ENCODE data around the gene ATP2B3. TPM values are rescaled to one million over a fixed set of nuclear protein-coding genes. Genes with fewer than 3 reads are reported as not detected.

ATP2B3 gene
- total RNA-seq, 1 donor from 2014 or later: not detected

GRCh38 chrX:153560466-153560865 is 43.0 kb downstream of the ATP2B3 start:
- Histone ChIP-seq H3K9me3 (replicated peaks) (no peaks in the 10 kb centered on the region), H3K27ac (replicated peaks) (no peak overlapping the region), H3K4me3 (no peak overlapping the region), H3K4me1 (no peaks in the 10 kb centered on the region), H3K27me3 (ENCODE audit: low read depth) (no peaks in the 10 kb centered on the region), H3K36me3 (no peaks in the 10 kb centered on the region)
- TF ChIP-seq CTCF (IDR thresholded peaks at IDR 0.05; ENCODE audit: borderline replicate concordance): no peak
- intact Hi-C loops (cut with micrococcal nuclease): no loop called here
- DNase-seq: no peak

GRCh38 chrX:153561337-153561736 is 43.9 kb downstream of the ATP2B3 start:
- no peak for DNase-seq
- intact Hi-C loops (cut with micrococcal nuclease): no loop called here
- no peak overlapping the region for H3K27ac ChIP-seq (replicated peaks)
- no peaks in the 10 kb centered on the region for H3K4me1 ChIP-seq
- TF ChIP-seq CTCF (IDR thresholded peaks at IDR 0.05; ENCODE audit: borderline replicate concordance): no peak
- no peaks in the 10 kb centered on the region for H3K36me3 ChIP-seq
- no peaks in the 10 kb centered on the region for H3K9me3 ChIP-seq (replicated peaks)
- H3K4me3 ChIP-seq: no peak overlapping the region
- H3K27me3 ChIP-seq (ENCODE audit: low read depth): no peaks in the 10 kb centered on the region

- no peaks in the 10 kb centered on the region for H3K9me3 ChIP-seq (replicated peaks)
- H3K4me1 ChIP-seq: no peaks in the 10 kb centered on the region
- H3K4me3 ChIP-seq: no peak overlapping the region
- intact Hi-C loops (cut with micrococcal nuclease): no loop called here
- H3K36me3 ChIP-seq: no peaks in the 10 kb centered on the region
- DNase-seq: no peak
- no peaks in the 10 kb centered on the region for H3K27me3 ChIP-seq (ENCODE audit: low read depth)
- TF ChIP-seq CTCF (IDR thresholded peaks at IDR 0.05; ENCODE audit: borderline replicate concordance): no peak
- no peak overlapping the region for H3K27ac ChIP-seq (replicated peaks)
Measured at GRCh38 chrX:153562546-153562945, 45.1 kb downstream of the ATP2B3 start.

GRCh38 chrX:153564047-153564606 is 46.7 kb downstream of the ATP2B3 start:
- intact Hi-C loops (cut with micrococcal nuclease): no loop called here
- no peaks in the 10 kb centered on the region for H3K36me3 ChIP-seq
- TF ChIP-seq CTCF (IDR thresholded peaks at IDR 0.05; ENCODE audit: borderline replicate concordance): no peak
- H3K4me3 ChIP-seq: no peak overlapping the region
- H3K27ac ChIP-seq (replicated peaks): no peak overlapping the region
- DNase-seq: peak; percentile 31
- no peaks in the 10 kb centered on the region for H3K27me3 ChIP-seq (ENCODE audit: low read depth)
- no peaks in the 10 kb centered on the region for H3K9me3 ChIP-seq (replicated peaks)
- no peaks in the 10 kb centered on the region for H3K4me1 ChIP-seq

- no peaks in the 10 kb centered on the region for H3K36me3 ChIP-seq
- intact Hi-C loops (cut with micrococcal nuclease): no loop called here
- DNase-seq: no peak
- H3K9me3 ChIP-seq (replicated peaks): no peaks in the 10 kb centered on the region
- no peaks in the 10 kb centered on the region for H3K4me1 ChIP-seq
- H3K4me3 ChIP-seq: no peak overlapping the region
- TF ChIP-seq CTCF (IDR thresholded peaks at IDR 0.05; ENCODE audit: borderline replicate concordance): no peak
- no peaks in the 10 kb centered on the region for H3K27me3 ChIP-seq (ENCODE audit: low read depth)
- no peak overlapping the region for H3K27ac ChIP-seq (replicated peaks)
Measured at GRCh38 chrX:153565996-153566580, 48.6 kb downstream of the ATP2B3 start.
